AG09309 (cell line): ENCODE results near the gene SCN3A.

ENCODE experiments used
- DNase-seq: peaks from one replicate; pipeline ENCODE4 v3.0.0-alpha.2; 2010; ENCODE audit warnings: low read depth
- H3K4me3 ChIP-seq: 2 replicates; pipeline ENCODE4 v1.5.1; 2011; ENCODE audit warnings: mild to moderate bottlenecking, low read depth, low read length, moderate library complexity; ENCODE audit not compliant: control insufficient read depth
- CTCF ChIP-seq: IDR thresholded peaks from 2 replicates; pipeline ENCODE4 v1.5.1; 2011; ENCODE audit warnings: mild to moderate bottlenecking, low read depth, low read length, inconsistent platforms; ENCODE audit not compliant: insufficient read depth, control insufficient read depth; ENCODE audit errors: missing control alignments

Gene SCN3A

GRCh38 chr2:165155152-165155551 lies 48.7 kb downstream of the SCN3A start:
- no peak for TF ChIP-seq CTCF
- DNase-seq, result no peak
- no peak overlapping the region for H3K4me3 ChIP-seq

DNA sequence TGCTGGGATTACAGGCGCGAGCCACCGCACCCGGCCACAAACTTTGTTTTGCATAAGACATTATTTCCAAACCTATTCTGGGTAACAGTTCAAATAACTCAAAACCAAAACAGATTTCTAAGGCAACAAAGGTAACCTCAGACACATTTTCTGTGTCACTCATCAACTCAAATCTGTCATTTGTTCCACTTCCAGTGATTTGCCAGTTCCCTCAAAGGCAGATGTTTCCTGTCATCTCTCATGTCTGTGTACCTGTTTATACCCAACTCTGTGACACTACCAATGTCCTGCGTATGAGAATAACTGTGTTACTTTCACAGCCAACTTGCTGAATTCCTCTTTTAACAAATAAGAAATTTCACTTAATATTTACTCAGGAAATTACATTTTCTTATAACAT lies 54.4 kb downstream of the SCN3A start:
- no peak overlapping the region for H3K4me3 ChIP-seq
- TF ChIP-seq CTCF, result no peak
- DNase-seq, result no peak

DNA sequence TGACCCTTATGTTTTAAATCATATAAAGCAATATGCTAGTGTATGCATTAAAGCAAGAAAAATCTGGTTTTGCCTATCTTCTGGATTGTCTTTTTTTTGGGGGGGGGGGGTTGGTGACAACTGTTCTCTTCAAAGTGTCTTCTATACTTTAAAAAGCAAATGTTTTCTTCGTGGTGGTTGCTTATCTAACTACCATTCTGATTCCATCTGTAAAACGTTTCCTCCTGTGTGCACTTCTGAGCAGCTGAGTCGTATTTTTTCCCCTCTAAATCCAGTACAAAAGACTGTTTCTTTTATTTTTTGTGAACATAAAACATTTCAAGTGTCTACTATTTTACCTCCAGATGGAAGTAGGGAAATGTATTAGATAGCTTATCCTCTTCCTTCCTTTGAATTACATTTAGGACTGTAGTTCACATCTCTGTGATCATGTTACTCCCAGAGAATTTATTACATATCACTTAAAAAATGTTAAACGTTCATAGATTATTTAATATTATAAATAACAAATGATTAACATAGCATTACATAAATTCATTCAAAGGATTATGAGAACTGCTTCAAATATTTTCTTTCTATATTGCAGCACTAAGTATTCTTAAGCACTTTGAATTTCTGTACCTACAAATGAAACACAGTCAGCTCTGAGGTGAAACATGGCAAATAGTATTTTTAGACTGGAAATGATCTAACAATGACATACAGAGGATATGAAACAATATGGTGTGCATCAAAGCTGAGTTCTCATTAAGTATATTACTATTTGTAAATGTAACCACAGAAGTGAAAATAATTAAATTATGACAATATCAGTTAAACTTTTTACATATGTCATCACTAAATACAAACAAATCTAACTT lies 56.4 kb downstream of the SCN3A start:
- no peak for DNase-seq
- TF ChIP-seq CTCF, result no peak
- no peak overlapping the region for H3K4me3 ChIP-seq

DNA sequence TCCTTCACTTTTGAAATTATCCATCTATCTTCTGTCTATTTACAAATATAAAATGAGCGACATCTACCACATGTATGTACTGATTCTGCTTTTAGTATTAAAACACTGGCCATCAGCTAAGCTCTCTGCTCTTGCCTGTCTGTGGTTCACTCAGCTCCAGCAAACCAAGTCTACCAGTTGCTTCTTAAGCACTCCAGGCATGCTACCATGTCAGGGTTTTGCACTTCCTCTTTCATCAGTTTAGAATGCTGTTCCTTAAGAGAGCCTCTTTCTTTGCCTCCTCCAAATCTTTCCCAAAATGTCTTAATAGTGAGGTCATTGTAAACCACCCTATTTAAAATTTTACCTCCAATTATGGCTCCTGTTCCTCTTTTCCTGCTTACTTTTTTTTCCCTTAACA lies 59.5 kb downstream of the SCN3A start:
- DNase-seq, result no peak
- no peak overlapping the region for H3K4me3 ChIP-seq
- TF ChIP-seq CTCF, result no peak

DNA sequence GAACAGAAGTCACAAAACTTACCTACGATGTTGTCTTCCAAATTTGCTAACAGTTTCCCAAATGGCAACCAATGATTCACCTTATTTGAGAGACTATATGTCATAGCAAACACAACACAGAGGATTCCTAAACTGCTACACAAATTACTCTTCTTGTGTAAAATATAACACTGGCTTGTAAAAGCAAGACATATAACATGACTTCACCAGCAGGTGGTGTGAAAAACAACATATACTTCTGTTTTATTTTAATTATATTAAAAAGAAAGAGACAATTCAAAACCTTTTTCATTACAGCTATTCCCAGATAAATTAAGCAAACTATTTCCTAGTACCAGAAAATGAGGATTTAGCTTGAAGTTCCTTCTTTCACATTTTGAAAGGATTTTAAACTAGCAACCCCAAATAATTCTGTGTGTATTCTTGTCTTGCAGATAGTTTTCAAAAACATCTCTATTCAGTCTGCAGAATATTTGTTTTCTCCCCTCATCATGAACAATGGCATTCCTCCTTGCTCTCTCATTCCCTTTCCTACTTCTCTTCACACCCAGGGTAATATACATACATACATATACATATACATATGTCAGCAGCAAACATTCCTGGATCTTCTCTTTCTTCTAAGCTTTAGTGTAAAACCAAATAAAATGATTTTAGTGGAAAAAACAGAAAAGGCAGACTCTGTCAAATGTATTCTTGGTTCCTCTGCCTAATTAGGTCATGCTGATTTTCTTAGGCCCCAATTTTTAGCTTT lies 62.1 kb downstream of the SCN3A start:
- no peak overlapping the region for H3K4me3 ChIP-seq
- TF ChIP-seq CTCF, result no peak

DNA sequence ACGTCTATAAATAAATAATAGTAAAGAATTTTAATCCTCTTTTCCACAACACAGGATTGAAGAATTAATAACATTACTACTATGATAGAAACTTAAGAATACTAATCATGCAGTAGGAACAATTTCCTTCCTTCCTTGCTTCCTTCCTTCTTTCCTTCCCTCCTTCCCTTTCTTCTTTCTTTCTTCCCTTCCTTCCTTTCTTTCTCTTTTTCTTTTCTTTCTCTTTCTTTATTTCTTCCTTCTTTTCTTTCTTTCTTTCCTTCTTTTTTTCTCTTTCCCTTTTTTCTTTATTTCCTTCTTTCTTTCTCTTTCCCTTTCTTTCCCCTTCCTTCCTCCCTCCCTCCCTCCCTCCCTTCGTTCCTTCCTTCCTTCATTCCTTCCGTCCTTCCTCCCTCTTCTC lies 77.6 kb downstream of the SCN3A start:
- DNase-seq, result no peak
- TF ChIP-seq CTCF, result no peak
- no peak overlapping the region for H3K4me3 ChIP-seq

More for the DNA sequence above, 62.1 kb downstream of the SCN3A start:
- DNase-seq, result no peak
